Measurements from ENCODE around the gene MFSD6. TPM values are rescaled to one million over a fixed set of nuclear protein-coding genes. Genes with fewer than 3 reads are reported as not detected.

Gene MFSD6
- total RNA-seq, 1 experiment from 2014 or later = 20.9 TPM

DNA sequence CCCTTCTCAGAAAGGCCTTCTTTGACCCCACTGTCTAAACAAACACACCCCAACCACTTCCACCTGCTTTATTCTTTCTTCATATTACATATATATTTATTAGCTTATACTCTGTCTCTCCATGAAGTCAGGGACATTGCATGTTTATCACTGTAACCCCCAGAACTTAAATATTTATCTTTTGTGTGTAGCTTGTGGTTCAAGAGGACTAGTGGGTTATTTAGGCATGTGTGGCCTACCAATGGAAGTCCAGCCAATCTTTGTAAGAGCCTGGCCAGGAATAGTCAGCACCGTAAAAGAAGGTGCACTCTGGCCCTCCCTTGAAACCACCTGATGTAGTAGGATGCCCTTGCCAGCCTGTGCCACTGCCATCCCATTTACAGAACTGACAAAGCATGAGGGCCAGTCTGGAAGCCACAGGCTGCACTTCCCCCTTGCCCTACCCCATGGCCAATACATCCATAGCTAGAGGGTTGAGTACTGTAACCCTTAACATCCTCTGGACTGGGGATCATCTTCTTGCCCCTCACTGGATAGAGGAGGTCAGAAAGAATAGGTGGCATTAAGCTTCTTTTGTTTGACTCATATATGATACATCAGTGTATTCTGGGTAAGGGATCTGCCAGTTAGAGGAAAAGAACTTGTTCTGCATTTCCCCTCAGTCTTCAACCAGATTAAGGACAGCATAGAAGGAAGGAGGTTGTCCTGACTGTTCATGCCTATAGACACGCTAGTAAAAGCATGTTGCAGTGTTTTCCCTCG, 121.5 kb downstream of the MFSD6 start:
- intact Hi-C loops (cut with micrococcal nuclease) = loop anchor here (10.0 kb wide), 1 partner anchor 235 kb away; no protein-coding TSS in a partner anchor
- ChIA-PET CTCF (no interaction called here), POLR2A (ENCODE audit: unreplicated experiment) (interaction anchor here (0.6 kb wide), 1 partner anchor 123 kb away, joined by 3 read pairs; no protein-coding TSS in a partner anchor)
- Histone ChIP-seq H3K27ac (ENCODE audit: low read length) (no peak overlapping the region), H3K4me3 (ENCODE audit: low read length) (no peak overlapping the region), H3K36me3 (ENCODE audit: low read depth, low read length) (no peaks in the 10 kb centered on the region), H2AFZ (ENCODE audit: low read length) (no peak overlapping the region), H3K27me3 (ENCODE audit: low read length) (no peaks in the 10 kb centered on the region), H4K20me1 (ENCODE audit: low read length) (no peaks in the 10 kb centered on the region), H3F3A (ENCODE audit: low read length, unreplicated experiment) (no peaks in the 10 kb centered on the region), H3K9me2 (replicated peaks; ENCODE audit: low read length) (no peaks in the 10 kb centered on the region), H3K79me2 (ENCODE audit: low read length) (no peaks in the 10 kb centered on the region), H3K4me1 (ENCODE audit: insufficient read depth, low read length) (peaks cover 6% of the 10 kb centered on the region), H3K9ac (ENCODE audit: low read length) (no peak overlapping the region), H3K9me3 (ENCODE audit: low read length) (no peaks in the 10 kb centered on the region), H3K4me2 (ENCODE audit: low read length) (no peak overlapping the region)
- BruUV-seq (replicated peaks) = no TSS peak
- TF ChIP-seq EZH2 (IDR thresholded peaks at IDR 0.05; ENCODE audit: low read length, unreplicated experiment) = no peak
- TF ChIP-seq EZH2phosphoT487 (IDR thresholded peaks at IDR 0.05; ENCODE audit: borderline replicate concordance, low read length) = no peak
- TF ChIP-seq, protein P1, sequence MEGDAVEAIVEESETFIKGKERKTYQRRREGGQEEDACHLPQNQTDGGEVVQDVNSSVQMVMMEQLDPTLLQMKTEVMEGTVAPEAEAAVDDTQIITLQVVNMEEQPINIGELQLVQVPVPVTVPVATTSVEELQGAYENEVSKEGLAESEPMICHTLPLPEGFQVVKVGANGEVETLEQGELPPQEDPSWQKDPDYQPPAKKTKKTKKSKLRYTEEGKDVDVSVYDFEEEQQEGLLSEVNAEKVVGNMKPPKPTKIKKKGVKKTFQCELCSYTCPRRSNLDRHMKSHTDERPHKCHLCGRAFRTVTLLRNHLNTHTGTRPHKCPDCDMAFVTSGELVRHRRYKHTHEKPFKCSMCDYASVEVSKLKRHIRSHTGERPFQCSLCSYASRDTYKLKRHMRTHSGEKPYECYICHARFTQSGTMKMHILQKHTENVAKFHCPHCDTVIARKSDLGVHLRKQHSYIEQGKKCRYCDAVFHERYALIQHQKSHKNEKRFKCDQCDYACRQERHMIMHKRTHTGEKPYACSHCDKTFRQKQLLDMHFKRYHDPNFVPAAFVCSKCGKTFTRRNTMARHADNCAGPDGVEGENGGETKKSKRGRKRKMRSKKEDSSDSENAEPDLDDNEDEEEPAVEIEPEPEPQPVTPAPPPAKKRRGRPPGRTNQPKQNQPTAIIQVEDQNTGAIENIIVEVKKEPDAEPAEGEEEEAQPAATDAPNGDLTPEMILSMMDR (conservative IDR thresholded peaks at IDR 0.05; ENCODE audit: low read depth, low read length) = no peak
- ATAC-seq (no peak), DNase-seq (no peak)

DNA sequence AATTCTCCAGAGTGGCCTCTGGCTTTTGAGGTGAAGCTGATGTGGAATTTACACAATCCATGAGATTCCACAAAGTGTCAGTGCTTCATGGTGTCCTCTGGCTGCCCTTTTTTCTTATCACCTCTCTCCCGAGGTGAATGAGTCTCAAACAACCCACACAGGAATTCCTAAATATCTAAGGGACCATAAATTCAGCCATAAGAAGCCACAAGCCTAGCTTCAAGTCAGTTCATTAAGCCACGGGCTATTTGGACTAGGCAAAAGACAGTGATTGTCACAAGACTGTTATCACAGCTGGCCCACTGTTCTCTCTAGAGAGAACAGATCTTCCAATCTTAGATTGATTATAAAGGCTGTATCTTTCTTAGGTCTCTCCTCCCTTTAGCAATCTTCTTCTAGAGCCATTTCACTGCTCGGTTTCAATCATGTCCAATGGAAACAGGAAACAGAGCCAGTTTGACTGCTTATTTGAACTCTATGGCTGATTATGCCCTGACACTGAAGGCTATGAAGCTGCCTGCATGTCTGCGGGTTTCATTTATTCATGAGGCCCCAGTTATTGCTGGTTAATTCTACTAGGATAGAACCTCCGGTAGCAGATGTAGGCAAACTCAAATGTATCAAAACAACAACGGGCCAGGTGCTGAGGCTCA, 122.2 kb downstream of the MFSD6 start:
- DNase-seq = no peak
- TF ChIP-seq EZH2 (IDR thresholded peaks at IDR 0.05; ENCODE audit: low read length, unreplicated experiment) (no peak), EZH2phosphoT487 (IDR thresholded peaks at IDR 0.05; ENCODE audit: borderline replicate concordance, low read length) (no peak)
- TF ChIP-seq, protein P1 (conservative IDR thresholded peaks at IDR 0.05; ENCODE audit: low read depth, low read length) = no peak
- no TSS peak for BruUV-seq (replicated peaks)
- no peaks in the 10 kb centered on the region for H3F3A ChIP-seq (ENCODE audit: low read length, unreplicated experiment)
- no peaks in the 10 kb centered on the region for H3K9me2 ChIP-seq (replicated peaks; ENCODE audit: low read length)
- intact Hi-C loops (cut with micrococcal nuclease) = loop anchor here (10.0 kb wide), 1 partner anchor 234 kb away; no protein-coding TSS in a partner anchor
- H3K36me3 ChIP-seq (ENCODE audit: low read depth, low read length) = no peaks in the 10 kb centered on the region
- no peak overlapping the region for H3K27ac ChIP-seq (ENCODE audit: low read length)
- peaks cover 6% of the 10 kb centered on the region for H3K79me2 ChIP-seq (ENCODE audit: low read length)
- H3K4me1 ChIP-seq (ENCODE audit: insufficient read depth, low read length) = peaks cover 7% of the 10 kb centered on the region
- ATAC-seq = no peak
- H3K4me2 ChIP-seq (ENCODE audit: low read length) = no peak overlapping the region
- CTCF ChIA-PET = no interaction called here
- no peaks in the 10 kb centered on the region for H4K20me1 ChIP-seq (ENCODE audit: low read length)
- H2AFZ ChIP-seq (ENCODE audit: low read length) = no peak overlapping the region
- no peaks in the 10 kb centered on the region for H3K9me3 ChIP-seq (ENCODE audit: low read length)
- H3K4me3 ChIP-seq (ENCODE audit: low read length) = no peak overlapping the region
- H3K9ac ChIP-seq (ENCODE audit: low read length) = no peak overlapping the region
- H3K27me3 ChIP-seq (ENCODE audit: low read length) = no peaks in the 10 kb centered on the region
- POLR2A ChIA-PET (ENCODE audit: unreplicated experiment) = interaction anchor here (0.5 to 0.6 kb wide), 2 partner anchors 106 to 123 kb away, joined by 3 read pairs; no protein-coding TSS in a partner anchor

All from PC-3 (cell line).